ENCODE data around the gene FAM187B. TPM values are rescaled to one million over a fixed set of nuclear protein-coding genes. Genes with fewer than 3 reads are reported as not detected.

Gene FAM187B
- total RNA-seq, 4 donors from 2014 or later, result not detected

DNA sequence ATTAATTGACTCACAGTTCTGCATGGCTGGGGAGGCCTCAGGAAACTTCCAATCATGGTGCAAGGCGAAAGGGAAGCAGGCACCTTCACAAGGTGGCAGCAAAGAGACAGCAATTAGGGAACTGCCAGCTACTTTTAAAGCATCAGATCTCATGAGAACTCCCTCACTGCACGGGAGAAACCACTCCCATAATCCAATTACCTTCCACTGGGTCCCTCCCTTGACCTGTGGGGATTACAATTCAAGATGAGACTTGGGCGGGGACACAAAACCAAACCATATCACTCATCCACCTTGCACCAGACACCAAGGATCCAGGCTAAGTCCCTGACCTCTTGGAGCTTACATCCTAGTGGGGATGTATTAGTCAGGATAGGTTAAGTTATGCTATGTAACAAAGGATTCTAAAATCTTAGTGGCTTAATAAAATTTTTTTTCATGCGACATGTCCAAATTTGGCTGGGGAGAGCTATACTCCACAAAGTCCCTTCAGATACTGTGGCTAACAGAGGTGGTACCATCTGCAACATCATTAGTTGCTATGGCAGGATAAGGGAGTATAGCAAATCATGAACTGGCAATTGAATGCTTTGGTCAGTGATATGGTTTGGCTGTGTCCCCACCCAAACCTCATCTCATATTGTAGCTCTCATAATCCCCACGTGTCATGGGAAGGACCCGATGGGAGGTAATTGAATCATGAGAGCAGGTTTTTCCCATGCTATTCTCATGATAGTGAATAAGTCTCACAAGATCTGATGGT is 8.3 kb upstream of the FAM187B start:
- Histone ChIP-seq H3K27me3 (peaks cover 0 to 15% (median 14%) of the 10 kb centered on the region in 3 donors), H3K36me3 (no peaks in the 10 kb centered on the region), H3K27ac (no peak overlapping the region), H3K9me3 (peaks cover 0 to 4% (median 0%) of the 10 kb centered on the region in 3 donors), H3K4me3 (no peak overlapping the region), H3K4me1 (no peaks in the 10 kb centered on the region)
- ATAC-seq (no peak), DNase-seq (no peak)
- TF ChIP-seq, protein P1, sequence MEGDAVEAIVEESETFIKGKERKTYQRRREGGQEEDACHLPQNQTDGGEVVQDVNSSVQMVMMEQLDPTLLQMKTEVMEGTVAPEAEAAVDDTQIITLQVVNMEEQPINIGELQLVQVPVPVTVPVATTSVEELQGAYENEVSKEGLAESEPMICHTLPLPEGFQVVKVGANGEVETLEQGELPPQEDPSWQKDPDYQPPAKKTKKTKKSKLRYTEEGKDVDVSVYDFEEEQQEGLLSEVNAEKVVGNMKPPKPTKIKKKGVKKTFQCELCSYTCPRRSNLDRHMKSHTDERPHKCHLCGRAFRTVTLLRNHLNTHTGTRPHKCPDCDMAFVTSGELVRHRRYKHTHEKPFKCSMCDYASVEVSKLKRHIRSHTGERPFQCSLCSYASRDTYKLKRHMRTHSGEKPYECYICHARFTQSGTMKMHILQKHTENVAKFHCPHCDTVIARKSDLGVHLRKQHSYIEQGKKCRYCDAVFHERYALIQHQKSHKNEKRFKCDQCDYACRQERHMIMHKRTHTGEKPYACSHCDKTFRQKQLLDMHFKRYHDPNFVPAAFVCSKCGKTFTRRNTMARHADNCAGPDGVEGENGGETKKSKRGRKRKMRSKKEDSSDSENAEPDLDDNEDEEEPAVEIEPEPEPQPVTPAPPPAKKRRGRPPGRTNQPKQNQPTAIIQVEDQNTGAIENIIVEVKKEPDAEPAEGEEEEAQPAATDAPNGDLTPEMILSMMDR (IDR thresholded peaks at IDR 0.05 in 4 of 5, conservative IDR thresholded peaks at IDR 0.05 in 1 of 5), result no peak
- no peak for TF ChIP-seq POLR2A (IDR thresholded peaks at IDR 0.05)
- in situ Hi-C loops (cut with MboI; ENCODE audit: low sequenced_read_pairs in 4 of 4) (no loop called here), intact Hi-C loops (cut with DNase I; ENCODE audit: low total_unique reads) (no loop called here)

DNA sequence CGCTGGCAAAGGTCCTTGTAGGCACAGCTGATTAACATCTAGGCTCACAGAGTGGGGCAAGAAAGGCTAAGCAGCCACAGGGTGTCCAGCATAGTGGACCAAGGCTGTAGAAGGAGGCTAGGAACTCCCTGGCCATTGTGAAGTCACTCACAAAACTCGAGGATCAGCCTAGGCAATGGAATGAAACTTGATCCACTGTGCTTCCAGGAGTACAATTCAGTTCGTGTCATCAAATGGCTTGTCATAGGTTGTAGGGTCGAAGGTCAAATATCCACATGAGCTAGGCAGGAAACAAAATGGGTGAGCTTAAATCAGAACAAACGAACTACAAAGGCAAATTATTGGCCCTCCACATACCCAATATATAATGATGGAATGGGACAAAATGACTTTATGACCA is 4.4 kb upstream of the FAM187B start:
- no peak overlapping the region for H3K27ac ChIP-seq
- no peaks in the 10 kb centered on the region for H3K9me3 ChIP-seq
- no peaks in the 10 kb centered on the region for H3K4me1 ChIP-seq
- peaks cover 0 to 4% (median 0%) of the 10 kb centered on the region in 3 donors for H3K27me3 ChIP-seq
- no peak for ATAC-seq
- TF ChIP-seq, protein P1 (IDR thresholded peaks at IDR 0.05 in 4 of 5, conservative IDR thresholded peaks at IDR 0.05 in 1 of 5), result no peak
- TF ChIP-seq POLR2A (IDR thresholded peaks at IDR 0.05), result no peak
- H3K36me3 ChIP-seq, result no peaks in the 10 kb centered on the region
- in situ Hi-C loops (cut with MboI; ENCODE audit: low sequenced_read_pairs in 4 of 4) (no loop called here), intact Hi-C loops (cut with DNase I; ENCODE audit: low total_unique reads) (no loop called here)
- H3K4me3 ChIP-seq, result no peak overlapping the region
- DNase-seq, result no peak

DNA sequence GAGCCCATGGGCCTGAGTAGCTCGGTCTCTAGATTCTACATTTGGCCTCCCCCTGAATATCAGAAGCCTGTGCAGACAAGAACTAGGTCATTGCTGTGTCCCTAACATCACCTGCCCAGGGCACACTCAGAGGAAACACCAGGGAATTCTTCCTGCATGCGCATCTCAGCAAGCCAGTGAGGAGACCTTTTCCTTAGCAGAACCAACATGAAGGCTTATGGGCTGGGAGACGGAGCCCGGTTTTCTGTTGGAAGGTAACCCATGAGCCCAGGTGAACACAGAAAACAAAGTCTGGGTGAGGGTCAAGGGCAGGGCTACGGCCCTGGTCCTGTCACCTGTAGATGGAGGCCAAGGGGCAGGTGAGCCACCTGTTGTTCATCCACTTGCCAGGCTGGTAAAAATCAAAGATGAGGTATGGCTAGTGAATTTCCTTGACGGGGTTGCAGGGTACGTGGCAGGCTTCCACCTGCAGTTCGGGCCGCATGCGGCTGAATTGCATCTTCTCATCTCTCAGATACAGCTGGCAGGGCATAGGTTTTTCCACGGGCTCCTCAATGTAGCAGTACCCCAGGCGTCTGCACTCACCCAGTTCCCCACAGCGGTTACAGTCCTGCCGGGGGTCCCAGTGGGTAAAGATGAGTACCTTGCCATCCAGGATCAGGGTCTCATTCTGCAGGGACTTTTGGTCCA is 3.6 kb upstream of the FAM187B start:
- intact Hi-C loops (cut with DNase I; ENCODE audit: low total_unique reads) (no loop called here), in situ Hi-C loops (cut with MboI; ENCODE audit: low sequenced_read_pairs in 4 of 4) (no loop called here)
- no peak overlapping the region for H3K4me3 ChIP-seq
- H3K9me3 ChIP-seq, result no peaks in the 10 kb centered on the region
- ATAC-seq (no peak), DNase-seq (no peak)
- TF ChIP-seq, protein P1 (IDR thresholded peaks at IDR 0.05 in 4 of 5, conservative IDR thresholded peaks at IDR 0.05 in 1 of 5), result no peak
- no peak for TF ChIP-seq POLR2A (IDR thresholded peaks at IDR 0.05)
- H3K27me3 ChIP-seq, result peaks cover 0 to 4% (median 0%) of the 10 kb centered on the region in 3 donors
- H3K36me3 ChIP-seq, result no peaks in the 10 kb centered on the region
- no peak overlapping the region for H3K27ac ChIP-seq
- no peaks in the 10 kb centered on the region for H3K4me1 ChIP-seq

DNA sequence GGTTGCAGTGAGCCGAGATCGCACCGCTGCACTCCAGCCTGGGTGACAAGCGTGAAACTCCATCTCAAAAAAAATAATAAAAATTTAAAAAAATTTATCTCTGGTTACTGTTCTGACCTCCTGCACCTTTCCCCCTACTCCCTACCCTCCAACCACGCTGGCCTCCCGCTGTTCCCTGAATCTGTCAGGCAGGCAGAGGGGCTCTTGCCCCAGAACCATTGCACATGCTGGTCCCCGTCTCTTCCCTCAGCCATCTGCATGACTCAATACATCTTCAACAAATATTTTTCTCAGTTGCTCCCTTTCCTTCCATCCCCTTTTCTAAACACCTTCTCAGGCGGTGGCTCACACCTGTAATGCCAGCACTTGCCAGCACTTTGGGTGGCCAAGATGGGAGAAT is 1.1 kb upstream of the FAM187B start:
- ATAC-seq, result no peak
- H3K27ac ChIP-seq, result no peak overlapping the region
- no peaks in the 10 kb centered on the region for H3K36me3 ChIP-seq
- H3K4me1 ChIP-seq, result no peaks in the 10 kb centered on the region
- in situ Hi-C loops (cut with MboI; ENCODE audit: low sequenced_read_pairs in 4 of 4), result no loop called here
- intact Hi-C loops (cut with DNase I; ENCODE audit: low total_unique reads), result no loop called here
- DNase-seq, result no peak
- TF ChIP-seq, protein P1 (IDR thresholded peaks at IDR 0.05 in 4 of 5, conservative IDR thresholded peaks at IDR 0.05 in 1 of 5), result no peak
- TF ChIP-seq POLR2A (IDR thresholded peaks at IDR 0.05), result no peak
- peaks cover 4 to 6% (median 5%) of the 10 kb centered on the region in 3 donors for H3K27me3 ChIP-seq
- H3K9me3 ChIP-seq, result no peaks in the 10 kb centered on the region
- H3K4me3 ChIP-seq, result no peak overlapping the region
